GM12878 (cell line): ENCODE data around the gene IRS2. TPM values are rescaled to one million over a fixed set of nuclear protein-coding genes. Genes with fewer than 3 reads are reported as not detected.

Experiments
- ATAC-seq: fragments of 200-7000 bp; cut with Tn5 transposase; 3 replicates; pipeline ENCODE4 v1.9.1; 2020; ENCODE audit warnings: mild to moderate bottlenecking, moderate library complexity
- BruUV-seq: library from RNA; stranded (reverse); fragments of 400-500 nt; replicated peaks from 2 replicates; lab custom pipeline; 2021; lab: Mats Ljungman, UMichigan
- CTCF ChIA-PET: fragments of 300-600 bp; sonication (Branson Sonifier 250); formaldehyde crosslinking; extraction: SDS; loops from one replicate; lab custom pipeline; 2021; ENCODE audit warnings: inconsistent platforms; lab: Yijun Ruan, JAX
- POLR2A ChIA-PET: fragments of 350-600 bp; formaldehyde crosslinking; extraction: SDS; loops from one replicate; lab custom pipeline; 2021; ENCODE audit warnings: inconsistent platforms; lab: Charles Lee
- RAD21 ChIA-PET: fragments of 300-600 bp; sonication (Branson Sonifier 250); formaldehyde crosslinking; loops from one replicate; lab custom pipeline; 2023; ENCODE audit warnings: antibody characterized with exemption; ENCODE audit not compliant: unreplicated experiment; lab: Charles Lee
- SMC1A ChIA-PET: fragments of 300-600 bp; sonication (Branson Sonifier 250); formaldehyde crosslinking; loops from one replicate; lab custom pipeline; 2023; ENCODE audit not compliant: unreplicated experiment, uncharacterized antibody; lab: Charles Lee
- DNase-seq: peaks from one replicate; pipeline ENCODE4 v3.0.0-alpha.2; 2011; ENCODE audit warnings: low read depth, low spot score
- FAIRE-seq: peaks from 3 replicates; lab custom pipeline; 2011; peaks lifted over from hg19 to GRCh38; lab: Jason Lieb, UNC
- H2AFZ ChIP-seq: 2 replicates; pipeline ENCODE4 v1.6.0; 2011; ENCODE audit warnings: low read depth, low read length, control low read depth; ENCODE audit not compliant: control insufficient read depth
- H3K27ac ChIP-seq: 2 replicates; pipeline ENCODE4 v1.5.1; 2011; ENCODE audit warnings: control low read depth; ENCODE audit not compliant: control insufficient read depth, insufficient read depth
- H3K27me3 ChIP-seq, 2 experiments: replicated peaks in 1 of 2; 2 replicates each; pipeline versions ENCODE4 v1.6.0 to v1.6.1; 2011; ENCODE audit warnings: low read length in 1 of 2; ENCODE audit not compliant: control insufficient read depth in 2 of 2, insufficient read depth in 2 of 2
- H3K36me3 ChIP-seq, 2 experiments: 2 replicates each; pipeline ENCODE4 v1.5.1; 2011; ENCODE audit warnings: low read length in 1 of 2; ENCODE audit not compliant: control insufficient read depth in 2 of 2, insufficient read depth in 2 of 2
- H3K4me1 ChIP-seq: 2 replicates; pipeline ENCODE4 v1.6.1; 2011; ENCODE audit warnings: mild to moderate bottlenecking, low read length, moderate library complexity, mixed read lengths; ENCODE audit not compliant: control insufficient read depth, insufficient read depth
- H3K4me2 ChIP-seq: 2 replicates; pipeline ENCODE4 v1.6.0; 2011; ENCODE audit warnings: control low read depth; ENCODE audit not compliant: control insufficient read depth, insufficient read depth
- H3K4me3 ChIP-seq: fragments of 200-600 bp; sonication (generic); 2 replicates; pipeline ENCODE4 v1.5.1; 2016
- H3K79me2 ChIP-seq: 2 replicates; pipeline ENCODE4 v1.6.0; 2011; ENCODE audit warnings: low read length; ENCODE audit not compliant: control insufficient read depth, insufficient read depth
- H3K9ac ChIP-seq: 2 replicates; pipeline ENCODE4 v1.8.0; 2011; ENCODE audit warnings: low read length, control low read depth, mixed read lengths; ENCODE audit not compliant: control insufficient read depth, insufficient read depth
- H3K9me3 ChIP-seq: replicated peaks from 3 replicates; pipeline ENCODE4 v1.5.1; 2011; ENCODE audit warnings: mild to moderate bottlenecking, low read length; ENCODE audit not compliant: control insufficient read depth, insufficient read depth
- H4K20me1 ChIP-seq: 2 replicates; pipeline ENCODE4 v1.6.0; 2011; ENCODE audit not compliant: control insufficient read depth, insufficient read depth
- ATF2 ChIP-seq: IDR thresholded peaks from 2 replicates; pipeline ENCODE4 v1.6.1; 2012; ENCODE audit warnings: low read length, inconsistent platforms
- FOXM1 ChIP-seq: IDR thresholded peaks from 2 replicates; pipeline ENCODE4 v1.6.1; 2012; ENCODE audit warnings: low read depth, mild to moderate bottlenecking, inconsistent platforms, low read length, moderate library complexity
- KDM1A ChIP-seq: fragments of 200-600 bp; sonication (generic); IDR thresholded peaks from 2 replicates; pipeline ENCODE4 v1.6.1; 2016; ENCODE audit warnings: borderline replicate concordance
- NR2C2 ChIP-seq: IDR thresholded peaks from 2 replicates; pipeline ENCODE4 v1.6.1; 2011; ENCODE audit warnings: borderline replicate concordance, low read depth; ENCODE audit not compliant: control insufficient read depth, insufficient read length
- POLR2AphosphoS2 ChIP-seq: IDR thresholded peaks from 2 replicates; pipeline ENCODE4 v1.6.1; 2011; ENCODE audit warnings: low read depth, mild to moderate bottlenecking, low read length, improper control_type of control experiment, moderate library complexity
- TCF3 ChIP-seq: IDR thresholded peaks from 2 replicates; pipeline ENCODE4 v1.6.1; 2012; ENCODE audit warnings: low read depth, mild to moderate bottlenecking, low read length, borderline replicate concordance; ENCODE audit not compliant: insufficient read depth
- WRNIP1 ChIP-seq: IDR thresholded peaks from 2 replicates; pipeline ENCODE4 v1.6.1; 2011; ENCODE audit warnings: low read depth, low read length, improper control_type of control experiment, borderline replicate concordance
- WGBS: methylation state at CpG from one replicate; pipeline ENCODE4 v1.1.6; 2016; ENCODE audit warnings: low lambda C conversion rate; ENCODE audit not compliant: insufficient replicate concordance, insufficient coverage; ENCODE audit errors: missing lambda C conversion rate; 5-methylcytosine and 5-hydroxymethylcytosine counted together
- in situ Hi-C: fragments of 300-500 bp; cut with MboI; formaldehyde crosslinking; loops from 9 replicates; pipeline ENCODE4 v1.14.3; 2018; ENCODE audit warnings: mixed read lengths
- intact Hi-C: fragments of 100-400 bp; cut with micrococcal nuclease; formaldehyde crosslinking; loops from one replicate; pipeline ENCODE4 v1.14.2; 2022; ENCODE audit not compliant: unreplicated experiment
- polyA plus RNA-seq, 11 experiments: library from polyadenylated mRNA; depleted of rRNA in 4 of 11; unstranded in 6 of 11; stranded (reverse) in 5 of 11; fragments of >200 nt; fragmentation: Nextera tagmentation in 4 of 11; fragmentation: Illumina TruSeq in 1 of 11; extraction: Ambion mirVana in 4 of 11; extraction: Trizol in 1 of 11; gene quantifications; 1 replicate in 1 of 11; 2 replicates in 10 of 11; pipeline versions ENCODE4 v1.2.1 to v1.2.3, GENCODE V29; 2011 to 2016; ENCODE audit warnings: inconsistent platforms in 2 of 11, missing spikeins in 2 of 11, low read depth in 1 of 11
- total RNA-seq, 4 experiments: library from RNA; depleted of rRNA in 3 of 4; stranded (reverse); fragments of >200 nt in 3 of 4; fragmentation: Illumina TruSeq in 1 of 4; extraction: Trizol in 1 of 4; gene quantifications; 2 replicates each; pipeline versions ENCODE4 v1.2.1 to v1.2.3, GENCODE V29; 2013 to 2021
- TF ChIP-seq, protein P1 (sequence below): fragments of 450-650 bp; formaldehyde crosslinking; IDR thresholded peaks from 2 replicates; pipeline ENCODE4 v1.5.0; 2022; ENCODE audit warnings: mild to moderate bottlenecking, missing genetic modification characterization

Gene IRS2
- total and polyA plus RNA-seq, 10 of the 15 experiments (the other 5 are each of a cell fraction or from before 2014, with no cell fraction given) = 0.01 to 0.31 (median 0.07) TPM; not detected in 6

DNA sequence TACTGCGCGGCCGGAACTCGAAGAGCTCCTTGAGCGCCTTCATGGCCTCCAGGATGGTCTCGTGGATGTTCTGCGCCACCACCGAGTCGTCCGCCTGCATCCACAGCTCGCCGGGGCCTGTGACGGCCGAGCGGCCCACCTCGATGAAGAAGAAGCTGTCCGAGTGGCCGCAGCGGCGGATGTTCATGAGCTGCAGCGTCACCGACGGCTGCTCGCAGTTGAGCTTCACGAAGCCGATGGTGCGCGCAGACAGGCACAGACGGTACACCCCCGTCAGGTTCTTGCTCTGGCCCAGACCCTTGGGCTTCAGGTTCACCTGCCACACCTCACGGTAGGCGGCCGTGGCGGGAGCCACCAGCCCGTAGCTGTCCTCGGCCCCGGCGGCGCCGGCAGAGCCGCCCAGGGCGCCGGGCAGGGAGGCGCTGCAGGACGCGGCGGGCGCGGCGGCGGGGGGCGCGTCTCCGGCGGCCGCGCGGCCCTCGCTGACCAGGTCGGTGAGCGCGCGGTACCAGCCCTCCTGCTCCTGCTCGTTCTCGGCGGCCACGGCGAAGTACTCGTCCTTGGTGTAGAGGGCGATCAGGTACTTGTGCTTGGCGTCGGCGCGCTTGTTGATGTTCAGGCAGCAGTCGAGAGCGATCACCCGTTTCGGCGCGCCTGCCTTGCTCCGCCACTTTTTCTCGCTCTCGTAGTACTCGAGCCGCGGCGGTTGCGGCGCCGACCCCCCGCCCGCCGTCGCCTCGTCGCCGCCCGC lies 1.1 kb downstream of the IRS2 start (continued):
- TF ChIP-seq ATF2 (no peak), TCF3 (no peak), POLR2AphosphoS2 (no peak)

DNA sequence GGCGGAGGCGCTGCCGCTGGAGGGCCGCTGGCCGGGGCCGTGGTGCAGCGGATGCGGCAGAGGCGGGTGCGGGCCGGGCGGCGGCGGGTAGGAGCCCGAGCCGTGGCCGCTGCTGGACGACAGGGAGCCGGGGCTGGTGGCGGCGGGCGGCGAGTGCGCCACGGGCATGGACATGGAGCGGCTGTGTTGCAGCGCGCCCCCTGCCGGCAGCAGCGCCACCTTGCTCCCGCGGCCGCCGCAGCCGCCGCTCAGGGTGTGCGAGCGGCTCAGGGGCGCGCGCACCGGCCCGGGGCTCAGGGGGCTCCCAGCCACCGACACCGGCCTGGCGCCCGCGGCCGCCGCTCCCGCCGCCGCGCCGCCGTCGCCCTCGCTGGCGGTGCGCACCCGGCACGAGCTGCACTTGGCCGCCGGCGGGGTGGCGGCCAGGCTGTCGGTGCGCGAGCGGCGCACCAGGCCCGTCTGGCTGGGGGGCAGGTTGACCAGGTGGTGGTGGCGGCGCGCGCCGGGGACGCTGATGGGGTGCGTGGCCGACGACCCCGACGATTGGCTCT lies 1.7 kb downstream of the IRS2 start:
- intact Hi-C loops = loop anchor here (5.0 kb wide), 1 partner anchor 622 kb away; no protein-coding TSS in a partner anchor
- FAIRE-seq = no peak
- Histone ChIP-seq H3K27me3 (peaks cover 1 to 3% of the 10 kb centered on the region in 2 experiments; a peak in 3 of 4 replicates), H4K20me1 (no peaks in the 10 kb centered on the region), H3K36me3 (no peaks in the 10 kb centered on the region), H3K4me2 (no peak overlapping the region), H3K27ac (no peak overlapping the region), H3K9me3 (no peaks in the 10 kb centered on the region; the same call in 2 of the 3 replicates), H3K4me3 (no peak overlapping the region), H3K79me2 (no peaks in the 10 kb centered on the region), H3K4me1 (no peaks in the 10 kb centered on the region), H3K9ac (no peak overlapping the region), H2AFZ (no peak overlapping the region)
- DNase-seq = no peak
- BruUV-seq = no TSS peak
- POLR2A ChIA-PET = no interaction called here
- in situ Hi-C loops = no loop called here
- RAD21 ChIA-PET = no interaction called here
- no peak for ATAC-seq
- CTCF ChIA-PET = no interaction called here
- 80% methylated on average over 38 of the region's 83 CpGs for WGBS
- no peak for TF ChIP-seq FOXM1
- TF ChIP-seq, protein P1, sequence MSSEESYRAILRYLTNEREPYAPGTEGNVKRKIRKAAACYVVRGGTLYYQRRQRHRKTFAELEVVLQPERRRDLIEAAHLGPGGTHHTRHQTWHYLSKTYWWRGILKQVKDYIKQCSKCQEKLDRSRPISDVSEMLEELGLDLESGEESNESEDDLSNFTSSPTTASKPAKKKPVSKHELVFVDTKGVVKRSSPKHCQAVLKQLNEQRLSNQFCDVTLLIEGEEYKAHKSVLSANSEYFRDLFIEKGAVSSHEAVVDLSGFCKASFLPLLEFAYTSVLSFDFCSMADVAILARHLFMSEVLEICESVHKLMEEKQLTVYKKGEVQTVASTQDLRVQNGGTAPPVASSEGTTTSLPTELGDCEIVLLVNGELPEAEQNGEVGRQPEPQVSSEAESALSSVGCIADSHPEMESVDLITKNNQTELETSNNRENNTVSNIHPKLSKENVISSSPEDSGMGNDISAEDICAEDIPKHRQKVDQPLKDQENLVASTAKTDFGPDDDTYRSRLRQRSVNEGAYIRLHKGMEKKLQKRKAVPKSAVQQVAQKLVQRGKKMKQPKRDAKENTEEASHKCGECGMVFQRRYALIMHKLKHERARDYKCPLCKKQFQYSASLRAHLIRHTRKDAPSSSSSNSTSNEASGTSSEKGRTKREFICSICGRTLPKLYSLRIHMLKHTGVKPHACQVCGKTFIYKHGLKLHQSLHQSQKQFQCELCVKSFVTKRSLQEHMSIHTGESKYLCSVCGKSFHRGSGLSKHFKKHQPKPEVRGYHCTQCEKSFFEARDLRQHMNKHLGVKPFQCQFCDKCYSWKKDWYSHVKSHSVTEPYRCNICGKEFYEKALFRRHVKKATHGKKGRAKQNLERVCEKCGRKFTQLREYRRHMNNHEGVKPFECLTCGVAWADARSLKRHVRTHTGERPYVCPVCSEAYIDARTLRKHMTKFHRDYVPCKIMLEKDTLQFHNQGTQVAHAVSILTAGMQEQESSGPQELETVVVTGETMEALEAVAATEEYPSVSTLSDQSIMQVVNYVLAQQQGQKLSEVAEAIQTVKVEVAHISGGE = no peak
- TF ChIP-seq NR2C2 = no peak
- no peak for TF ChIP-seq KDM1A
- no peak for TF ChIP-seq WRNIP1
- SMC1A ChIA-PET = no interaction called here
